GM12878 (cell line): ENCODE results near the gene FER1L5. TPM values are rescaled to one million over a fixed set of nuclear protein-coding genes. Genes with fewer than 3 reads are reported as not detected.

Experiments
- ATAC-seq: fragments of 200-7000 bp; cut with Tn5 transposase; 3 replicates; pipeline ENCODE4 v1.9.1; 2020; ENCODE audit warnings: mild to moderate bottlenecking, moderate library complexity
- BruUV-seq: library from RNA; stranded (reverse); fragments of 400-500 nt; replicated peaks from 2 replicates; lab custom pipeline; 2021; lab: Mats Ljungman, UMichigan
- CTCF ChIA-PET: fragments of 300-600 bp; sonication (Branson Sonifier 250); formaldehyde crosslinking; extraction: SDS; loops from one replicate; lab custom pipeline; 2021; ENCODE audit warnings: inconsistent platforms; lab: Yijun Ruan, JAX
- POLR2A ChIA-PET: fragments of 350-600 bp; formaldehyde crosslinking; extraction: SDS; loops from one replicate; lab custom pipeline; 2021; ENCODE audit warnings: inconsistent platforms; lab: Charles Lee
- RAD21 ChIA-PET: fragments of 300-600 bp; sonication (Branson Sonifier 250); formaldehyde crosslinking; loops from one replicate; lab custom pipeline; 2023; ENCODE audit warnings: antibody characterized with exemption; ENCODE audit not compliant: unreplicated experiment; lab: Charles Lee
- SMC1A ChIA-PET: fragments of 300-600 bp; sonication (Branson Sonifier 250); formaldehyde crosslinking; loops from one replicate; lab custom pipeline; 2023; ENCODE audit not compliant: unreplicated experiment, uncharacterized antibody; lab: Charles Lee
- DNase-seq: peaks from one replicate; pipeline ENCODE4 v3.0.0-alpha.2; 2011; ENCODE audit warnings: low read depth, low spot score
- FAIRE-seq: peaks from 3 replicates; lab custom pipeline; 2011; peaks lifted over from hg19 to GRCh38; lab: Jason Lieb, UNC
- H2AFZ ChIP-seq: 2 replicates; pipeline ENCODE4 v1.6.0; 2011; ENCODE audit warnings: low read depth, low read length, control low read depth; ENCODE audit not compliant: control insufficient read depth
- H3K27ac ChIP-seq: 2 replicates; pipeline ENCODE4 v1.5.1; 2011; ENCODE audit warnings: control low read depth; ENCODE audit not compliant: control insufficient read depth, insufficient read depth
- H3K27me3 ChIP-seq, 2 experiments: replicated peaks in 1 of 2; 2 replicates each; pipeline versions ENCODE4 v1.6.0 to v1.6.1; 2011; ENCODE audit warnings: low read length in 1 of 2; ENCODE audit not compliant: control insufficient read depth in 2 of 2, insufficient read depth in 2 of 2
- H3K36me3 ChIP-seq, 2 experiments: 2 replicates each; pipeline ENCODE4 v1.5.1; 2011; ENCODE audit warnings: low read length in 1 of 2; ENCODE audit not compliant: control insufficient read depth in 2 of 2, insufficient read depth in 2 of 2
- H3K4me1 ChIP-seq: 2 replicates; pipeline ENCODE4 v1.6.1; 2011; ENCODE audit warnings: mild to moderate bottlenecking, low read length, moderate library complexity, mixed read lengths; ENCODE audit not compliant: control insufficient read depth, insufficient read depth
- H3K4me2 ChIP-seq: 2 replicates; pipeline ENCODE4 v1.6.0; 2011; ENCODE audit warnings: control low read depth; ENCODE audit not compliant: control insufficient read depth, insufficient read depth
- H3K4me3 ChIP-seq: fragments of 200-600 bp; sonication (generic); 2 replicates; pipeline ENCODE4 v1.5.1; 2016
- H3K79me2 ChIP-seq: 2 replicates; pipeline ENCODE4 v1.6.0; 2011; ENCODE audit warnings: low read length; ENCODE audit not compliant: control insufficient read depth, insufficient read depth
- H3K9ac ChIP-seq: 2 replicates; pipeline ENCODE4 v1.8.0; 2011; ENCODE audit warnings: low read length, control low read depth, mixed read lengths; ENCODE audit not compliant: control insufficient read depth, insufficient read depth
- H3K9me3 ChIP-seq: replicated peaks from 3 replicates; pipeline ENCODE4 v1.5.1; 2011; ENCODE audit warnings: mild to moderate bottlenecking, low read length; ENCODE audit not compliant: control insufficient read depth, insufficient read depth
- H4K20me1 ChIP-seq: 2 replicates; pipeline ENCODE4 v1.6.0; 2011; ENCODE audit not compliant: control insufficient read depth, insufficient read depth
- CHD2 ChIP-seq: IDR thresholded peaks from 2 replicates; pipeline ENCODE4 v1.6.1; 2011; ENCODE audit warnings: low read depth, low read length, improper control_type of control experiment, borderline replicate concordance
- EZH2 ChIP-seq: IDR thresholded peaks from 2 replicates; pipeline ENCODE4 v1.6.1; 2012; ENCODE audit warnings: low read depth, mild to moderate bottlenecking, control low read depth, inconsistent platforms, low read length, borderline replicate concordance; ENCODE audit not compliant: control insufficient read depth
- HDGF ChIP-seq: fragments of 450-650 bp; IDR thresholded peaks from 2 replicates; pipeline ENCODE4 v1.6.1; 2016; ENCODE audit warnings: antibody characterized with exemption
- MYC ChIP-seq: IDR thresholded peaks from 2 replicates; pipeline ENCODE4 v1.6.1; 2011; ENCODE audit warnings: mild to moderate bottlenecking, low read length, moderate library complexity, inconsistent platforms; ENCODE audit not compliant: insufficient read depth, insufficient replicate concordance, insufficient read length, severe bottlenecking
- WGBS: methylation state at CpG from one replicate; pipeline ENCODE4 v1.1.6; 2016; ENCODE audit warnings: low lambda C conversion rate; ENCODE audit not compliant: insufficient replicate concordance, insufficient coverage; ENCODE audit errors: missing lambda C conversion rate; 5-methylcytosine and 5-hydroxymethylcytosine counted together
- in situ Hi-C: fragments of 300-500 bp; cut with MboI; formaldehyde crosslinking; loops from 9 replicates; pipeline ENCODE4 v1.14.3; 2018; ENCODE audit warnings: mixed read lengths
- intact Hi-C: fragments of 100-400 bp; cut with micrococcal nuclease; formaldehyde crosslinking; loops from one replicate; pipeline ENCODE4 v1.14.2; 2022; ENCODE audit not compliant: unreplicated experiment
- polyA plus RNA-seq, 11 experiments: library from polyadenylated mRNA; depleted of rRNA in 4 of 11; unstranded in 6 of 11; stranded (reverse) in 5 of 11; fragments of >200 nt; fragmentation: Nextera tagmentation in 4 of 11; fragmentation: Illumina TruSeq in 1 of 11; extraction: Ambion mirVana in 4 of 11; extraction: Trizol in 1 of 11; gene quantifications; 1 replicate in 1 of 11; 2 replicates in 10 of 11; pipeline versions ENCODE4 v1.2.1 to v1.2.3, GENCODE V29; 2011 to 2016; ENCODE audit warnings: inconsistent platforms in 2 of 11, missing spikeins in 2 of 11, low read depth in 1 of 11
- total RNA-seq, 4 experiments: library from RNA; depleted of rRNA in 3 of 4; stranded (reverse); fragments of >200 nt in 3 of 4; fragmentation: Illumina TruSeq in 1 of 4; extraction: Trizol in 1 of 4; gene quantifications; 2 replicates each; pipeline versions ENCODE4 v1.2.1 to v1.2.3, GENCODE V29; 2013 to 2021
- TF ChIP-seq, protein P1 (sequence below): IDR thresholded peaks from 2 replicates; pipeline ENCODE4 v1.6.1; 2011; ENCODE audit warnings: mild to moderate bottlenecking, low read depth, low read length, moderate library complexity; ENCODE audit not compliant: insufficient replicate concordance

The FER1L5 gene
- total and polyA plus RNA-seq, 10 of the 15 experiments (the other 5 are each of a cell fraction or from before 2014, with no cell fraction given), result not detected

DNA sequence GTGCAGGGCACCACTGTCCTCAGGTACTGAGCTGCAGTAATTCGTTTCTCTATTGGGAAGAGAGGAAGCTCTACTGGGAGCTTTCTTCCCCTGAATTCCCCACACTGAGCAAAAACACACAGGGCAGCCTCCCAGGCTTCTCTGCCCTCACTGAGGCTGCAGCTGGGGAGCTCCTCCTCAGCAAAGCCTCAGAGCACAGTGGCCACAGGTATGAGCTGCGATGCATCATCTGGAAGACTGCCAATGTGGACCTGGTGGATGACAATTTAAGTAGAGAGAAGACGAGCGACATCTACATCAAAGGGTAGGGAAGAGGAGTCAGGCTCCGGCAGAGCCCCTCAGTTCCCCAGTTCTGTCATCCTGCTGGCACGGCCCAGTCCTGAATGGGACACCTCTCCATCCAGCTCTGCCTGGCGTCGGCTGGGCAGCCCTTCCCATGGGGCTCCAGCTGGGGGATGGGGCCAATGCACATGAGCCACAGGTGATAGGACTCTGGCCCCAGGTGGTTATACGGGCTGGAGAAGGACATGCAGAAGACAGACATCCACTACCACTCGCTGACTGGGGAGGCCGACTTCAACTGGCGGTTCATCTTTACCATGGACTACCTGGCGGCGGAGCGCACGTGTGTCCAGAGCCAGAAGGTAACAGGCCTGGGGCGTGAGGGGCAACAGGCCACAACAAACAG, 59.7 kb downstream of the FER1L5 start:
- ChIA-PET RAD21 (no interaction called here), CTCF (no interaction called here)

More for the DNA sequence above, 59.7 kb downstream of the FER1L5 start:
- FAIRE-seq (no peak), ATAC-seq (no peak), DNase-seq (no peak)
- H3K4me1 ChIP-seq, result no peaks in the 10 kb centered on the region
- no TSS peak for BruUV-seq
- no peak overlapping the region for H3K4me2 ChIP-seq
- H2AFZ ChIP-seq, result no peak overlapping the region
- no peak overlapping the region for H3K4me3 ChIP-seq
- no peaks in the 10 kb centered on the region for H4K20me1 ChIP-seq
- no peak overlapping the region for H3K27ac ChIP-seq
- in situ Hi-C loops (no loop called here), intact Hi-C loops (no loop called here)
- H3K36me3 ChIP-seq, result peaks cover 0 to 9% of the 10 kb centered on the region in 2 experiments; a peak in 2 of 4 replicates
- H3K9ac ChIP-seq, result no peak overlapping the region
- H3K9me3 ChIP-seq, result no peaks in the 10 kb centered on the region
- ChIA-PET POLR2A (no interaction called here), SMC1A (interaction anchor here (1.4 kb wide), 1 partner anchor 9 kb away, joined by 3 read pairs; no protein-coding TSS in a partner anchor)
- TF ChIP-seq HDGF (no peak), MYC (no peak), CHD2 (no peak), EZH2 (no peak)
- TF ChIP-seq, protein P1, sequence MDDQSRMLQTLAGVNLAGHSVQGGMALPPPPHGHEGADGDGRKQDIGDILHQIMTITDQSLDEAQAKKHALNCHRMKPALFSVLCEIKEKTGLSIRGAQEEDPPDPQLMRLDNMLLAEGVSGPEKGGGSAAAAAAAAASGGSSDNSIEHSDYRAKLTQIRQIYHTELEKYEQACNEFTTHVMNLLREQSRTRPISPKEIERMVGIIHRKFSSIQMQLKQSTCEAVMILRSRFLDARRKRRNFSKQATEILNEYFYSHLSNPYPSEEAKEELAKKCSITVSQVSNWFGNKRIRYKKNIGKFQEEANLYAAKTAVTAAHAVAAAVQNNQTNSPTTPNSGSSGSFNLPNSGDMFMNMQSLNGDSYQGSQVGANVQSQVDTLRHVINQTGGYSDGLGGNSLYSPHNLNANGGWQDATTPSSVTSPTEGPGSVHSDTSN, result no peak
- no peaks in the 10 kb centered on the region for H3K27me3 ChIP-seq
- no peaks in the 10 kb centered on the region for H3K79me2 ChIP-seq
- 78% methylated on average over 17 of the region's 17 CpGs for WGBS
